GM12872 (cell line): ENCODE measurements around the gene CAPN11.

Experiments
- TF ChIP-seq, protein P1 (sequence below): IDR thresholded peaks from 3 replicates; pipeline ENCODE4 v1.5.1; 2011; ENCODE audit warnings: low read depth, mild to moderate bottlenecking, low read length, moderate library complexity; ENCODE audit not compliant: insufficient read depth

CAPN11 gene

DNA sequence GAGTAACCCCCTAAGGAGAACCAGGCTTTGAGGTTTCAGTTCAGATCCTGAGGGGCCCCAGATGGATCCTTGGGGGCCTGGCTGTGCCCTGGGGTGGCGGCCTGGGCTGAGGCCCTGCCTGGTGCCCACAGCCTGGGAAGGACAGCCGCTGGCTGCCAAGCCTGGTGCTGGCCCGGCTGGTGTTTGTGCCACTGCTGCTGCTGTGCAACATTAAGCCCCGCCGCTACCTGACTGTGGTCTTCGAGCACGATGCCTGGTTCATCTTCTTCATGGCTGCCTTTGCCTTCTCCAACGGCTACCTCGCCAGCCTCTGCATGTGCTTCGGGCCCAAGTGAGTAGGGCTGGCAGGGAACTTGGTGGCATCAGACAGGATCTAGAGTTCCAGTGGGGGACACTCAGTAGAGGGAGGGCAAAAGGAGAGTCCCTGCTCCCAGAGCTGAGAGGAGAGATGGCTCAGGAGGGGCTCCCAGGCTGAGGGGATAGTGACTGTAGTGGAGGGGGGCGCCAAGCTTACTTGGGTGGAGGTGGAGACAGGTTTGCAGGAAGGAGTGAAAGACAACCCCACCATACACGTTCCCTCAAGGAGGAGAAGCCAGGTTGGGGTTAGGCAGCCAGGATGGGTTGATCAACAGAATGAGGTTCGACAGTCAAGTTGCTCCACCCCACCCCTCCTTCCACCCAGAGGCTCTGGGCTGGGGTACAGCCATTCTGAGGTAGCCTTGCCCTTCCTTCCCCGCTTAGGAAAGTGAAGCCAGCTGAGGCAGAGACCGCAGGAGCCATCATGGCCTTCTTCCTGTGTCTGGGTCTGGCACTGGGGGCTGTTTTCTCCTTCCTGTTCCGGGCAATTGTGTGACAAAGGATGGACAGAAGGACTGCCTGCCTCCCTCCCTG, 74.3 kb downstream of the CAPN11 start:
- TF ChIP-seq, protein P1, sequence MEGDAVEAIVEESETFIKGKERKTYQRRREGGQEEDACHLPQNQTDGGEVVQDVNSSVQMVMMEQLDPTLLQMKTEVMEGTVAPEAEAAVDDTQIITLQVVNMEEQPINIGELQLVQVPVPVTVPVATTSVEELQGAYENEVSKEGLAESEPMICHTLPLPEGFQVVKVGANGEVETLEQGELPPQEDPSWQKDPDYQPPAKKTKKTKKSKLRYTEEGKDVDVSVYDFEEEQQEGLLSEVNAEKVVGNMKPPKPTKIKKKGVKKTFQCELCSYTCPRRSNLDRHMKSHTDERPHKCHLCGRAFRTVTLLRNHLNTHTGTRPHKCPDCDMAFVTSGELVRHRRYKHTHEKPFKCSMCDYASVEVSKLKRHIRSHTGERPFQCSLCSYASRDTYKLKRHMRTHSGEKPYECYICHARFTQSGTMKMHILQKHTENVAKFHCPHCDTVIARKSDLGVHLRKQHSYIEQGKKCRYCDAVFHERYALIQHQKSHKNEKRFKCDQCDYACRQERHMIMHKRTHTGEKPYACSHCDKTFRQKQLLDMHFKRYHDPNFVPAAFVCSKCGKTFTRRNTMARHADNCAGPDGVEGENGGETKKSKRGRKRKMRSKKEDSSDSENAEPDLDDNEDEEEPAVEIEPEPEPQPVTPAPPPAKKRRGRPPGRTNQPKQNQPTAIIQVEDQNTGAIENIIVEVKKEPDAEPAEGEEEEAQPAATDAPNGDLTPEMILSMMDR = no peak

DNA sequence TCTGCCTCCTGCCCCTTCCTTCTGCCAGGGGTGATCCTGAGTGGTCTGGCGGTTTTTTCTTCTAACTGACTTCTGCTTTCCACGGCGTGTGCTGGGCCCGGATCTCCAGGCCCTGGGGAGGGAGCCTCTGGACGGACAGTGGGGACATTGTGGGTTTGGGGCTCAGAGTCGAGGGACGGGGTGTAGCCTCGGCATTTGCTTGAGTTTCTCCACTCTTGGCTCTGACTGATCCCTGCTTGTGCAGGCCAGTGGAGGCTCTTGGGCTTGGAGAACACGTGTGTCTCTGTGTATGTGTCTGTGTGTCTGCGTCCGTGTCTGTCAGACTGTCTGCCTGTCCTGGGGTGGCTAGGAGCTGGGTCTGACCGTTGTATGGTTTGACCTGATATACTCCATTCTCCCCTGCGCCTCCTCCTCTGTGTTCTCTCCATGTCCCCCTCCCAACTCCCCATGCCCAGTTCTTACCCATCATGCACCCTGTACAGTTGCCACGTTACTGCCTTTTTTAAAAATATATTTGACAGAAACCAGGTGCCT, 75.0 kb downstream of the CAPN11 start:
- TF ChIP-seq, protein P1 = no peak
